Measurements from ENCODE around the gene MALSU1.

The MALSU1 gene

GRCh38 chr7:23298885-23299769 is at the start of gene MALSU1:
Gene MALSU1 (plus strand): TSS chr7:23299339. CDS start chr7:23299353, 14 bp downstream.
- intact Hi-C loops (cut with DNase I), result loop anchor here (5.0 kb wide), 1 partner anchor 117 kb away; the partner anchor contains the start of gene NUP42
- peak; percentile 95 to 99 (median 98) for DNase-seq

- intact Hi-C loops (cut with DNase I), result no loop called here
These were observed 49.7 kb upstream of the MALSU1 start for GRCh38 chr7:23249486-23249885.

GRCh38 chr7:23254051-23254681 is 45.0 kb upstream of the MALSU1 start:
- no peak for DNase-seq
- intact Hi-C loops (cut with DNase I), result no loop called here

More at GRCh38 chr7:23249486-23249885, 49.7 kb upstream of the MALSU1 start:
- DNase-seq, result no peak

GRCh38 chr7:23256731-23257130 is 42.4 kb upstream of the MALSU1 start:
- intact Hi-C loops (cut with DNase I), result no loop called here

GRCh38 chr7:23260371-23260770 is 38.8 kb upstream of the MALSU1 start:
- no peak for DNase-seq
- intact Hi-C loops (cut with DNase I), result no loop called here

More at GRCh38 chr7:23256731-23257130, 42.4 kb upstream of the MALSU1 start:
- no peak for DNase-seq

- peak in 41 of 42 donors; percentile 22 to 82 (median 61) for DNase-seq
These were observed 37.2 kb upstream of the MALSU1 start for GRCh38 chr7:23261843-23262452.

GRCh38 chr7:23264916-23265458 is 34.2 kb upstream of the MALSU1 start:
- intact Hi-C loops (cut with DNase I), result no loop called here
- DNase-seq, result no peak

More at GRCh38 chr7:23261843-23262452, 37.2 kb upstream of the MALSU1 start:
- intact Hi-C loops (cut with DNase I), result no loop called here

GRCh38 chr7:23266918-23267317 is 32.2 kb upstream of the MALSU1 start:
- DNase-seq, result no peak
- intact Hi-C loops (cut with DNase I), result no loop called here

- intact Hi-C loops (cut with DNase I), result no loop called here
- DNase-seq, result no peak
These were observed 31.8 kb upstream of the MALSU1 start for GRCh38 chr7:23267357-23267756.

- intact Hi-C loops (cut with DNase I), result no loop called here
- no peak for DNase-seq
These were observed 31.0 kb upstream of the MALSU1 start for GRCh38 chr7:23268167-23268566.

GRCh38 chr7:23268746-23269145 is 30.4 kb upstream of the MALSU1 start:
- no peak for DNase-seq
- intact Hi-C loops (cut with DNase I), result no loop called here

GRCh38 chr7:23272275-23272674 is 26.9 kb upstream of the MALSU1 start:
- intact Hi-C loops (cut with DNase I), result no loop called here
- no peak for DNase-seq

- peak; percentile 46 to 83 (median 66) for DNase-seq
- intact Hi-C loops (cut with DNase I), result no loop called here
These were observed 26.0 kb upstream of the MALSU1 start for GRCh38 chr7:23273141-23273599.

GRCh38 chr7:23275912-23276311 is 23.2 kb upstream of the MALSU1 start:
- DNase-seq, result no peak
- intact Hi-C loops (cut with DNase I), result no loop called here

- no peak for DNase-seq
- intact Hi-C loops (cut with DNase I), result no loop called here
These were observed 22.8 kb upstream of the MALSU1 start for GRCh38 chr7:23276376-23276775.

- intact Hi-C loops (cut with DNase I), result no loop called here
- DNase-seq, result no peak
These were observed 22.2 kb upstream of the MALSU1 start for GRCh38 chr7:23276947-23277346.

GRCh38 chr7:23277359-23277989 is 21.7 kb upstream of the MALSU1 start:
- intact Hi-C loops (cut with DNase I), result no loop called here
- peak in 14 of 42 donors; percentile 4 to 66 (median 32) for DNase-seq

- no peak for DNase-seq
- intact Hi-C loops (cut with DNase I), result no loop called here
These were observed 19.2 kb upstream of the MALSU1 start for GRCh38 chr7:23279819-23280525.
